SK-N-SH (cell line): Measurements from ENCODE around the gene CFAP69. TPM values are rescaled to one million over a fixed set of nuclear protein-coding genes. Genes with fewer than 3 reads are reported as not detected.

Experiments
- CTCF ChIA-PET: fragments of 300-600, 350-600 bp; formaldehyde crosslinking; extraction: SDS; loops from one replicate; lab custom pipeline; 2021; lab: Yijun Ruan, JAX
- POLR2A ChIA-PET: fragments of 350-600 bp; sonication (Branson Sonifier 250); formaldehyde crosslinking; extraction: SDS; loops from one replicate; lab custom pipeline; 2020; ENCODE audit warnings: antibody characterized with exemption, inconsistent platforms; lab: Yijun Ruan, JAX
- DNase-seq: peaks from one replicate; pipeline ENCODE4 v3.0.0; 2012
- H2AFZ ChIP-seq: fragments of 200-600 bp; sonication (generic); 2 replicates; pipeline ENCODE4 v1.8.1; 2016; ENCODE audit warnings: antibody characterized with exemption, mild to moderate bottlenecking, low read depth
- H3F3A ChIP-seq: fragments of 200-600 bp; sonication (generic); replicated peaks from 2 replicates; pipeline ENCODE3; 2016; ENCODE audit warnings: antibody characterized with exemption, mild to moderate bottlenecking; ENCODE audit not compliant: insufficient read depth
- H3K27ac ChIP-seq, 2 experiments: fragments of 200-500 bp in 1 of 2; fragments of 200-600 bp in 1 of 2; sonication (Bioruptor generic) in 1 of 2; sonication (generic), shearing (Covaris generic) in 1 of 2; 2 replicates each; pipeline versions ENCODE4 v1.5.1 to v1.6.1; 2014 to 2016; ENCODE audit warnings: low read depth in 2 of 2, inconsistent platforms in 1 of 2, low read length in 1 of 2, mild to moderate bottlenecking in 1 of 2, mixed read lengths in 1 of 2
- H3K27me3 ChIP-seq: fragments of 200-600 bp; sonication (generic), shearing (Covaris generic); 2 replicates; pipeline ENCODE4 v1.6.1; 2016; ENCODE audit warnings: mixed run types; ENCODE audit not compliant: insufficient read depth
- H3K36me3 ChIP-seq, 2 experiments: fragments of 200-500 bp in 1 of 2; fragments of 200-600 bp in 1 of 2; sonication (Bioruptor generic) in 1 of 2; sonication (generic) in 1 of 2; replicated peaks in 1 of 2; 2 replicates each; pipeline versions ENCODE3 to v1.5.1; 2014 to 2016; ENCODE audit warnings: low read length in 1 of 2, mild to moderate bottlenecking in 1 of 2; ENCODE audit not compliant: insufficient read depth in 2 of 2, control insufficient read depth in 1 of 2
- H3K4me1 ChIP-seq, 2 experiments: fragments of 200-500 bp in 1 of 2; fragments of 200-600 bp in 1 of 2; sonication (Bioruptor generic) in 1 of 2; sonication (generic), shearing (Covaris generic) in 1 of 2; 2 replicates each; pipeline versions ENCODE4 v1.5.1 to v1.6.1; 2014 to 2016; ENCODE audit warnings: low read depth in 1 of 2, low read length in 1 of 2, mixed run types in 1 of 2; ENCODE audit not compliant: insufficient read depth in 2 of 2, control insufficient read depth in 1 of 2
- H3K4me2 ChIP-seq: fragments of 200-600 bp; sonication (generic), shearing (Covaris generic); 2 replicates; pipeline ENCODE4 v1.6.1; 2017; ENCODE audit warnings: mixed run types
- H3K4me3 ChIP-seq, 2 experiments: fragments of 200-500 bp in 1 of 2; fragments of 200-600 bp in 1 of 2; sonication (Bioruptor generic) in 1 of 2; sonication (generic), shearing (Covaris generic) in 1 of 2; 2 replicates each; pipeline versions ENCODE4 v1.5.1 to v1.8.1; 2014 to 2016; ENCODE audit warnings: low read depth in 2 of 2, inconsistent platforms in 1 of 2, low read length in 1 of 2, mild to moderate bottlenecking in 1 of 2, mixed read lengths in 1 of 2, moderate library complexity in 1 of 2
- H3K79me2 ChIP-seq: fragments of 200-600 bp; sonication (generic); 2 replicates; pipeline ENCODE4 v1.8.1; 2017; ENCODE audit warnings: mild to moderate bottlenecking; ENCODE audit not compliant: insufficient read depth
- H3K9ac ChIP-seq: fragments of 200-600 bp; sonication (generic); 2 replicates; pipeline ENCODE4 v1.6.1; 2017; ENCODE audit warnings: mixed run types
- H3K9me2 ChIP-seq: fragments of 200-600 bp; sonication (generic); 2 replicates; pipeline ENCODE4 v1.6.1; 2017; ENCODE audit warnings: mixed run types
- H3K9me3 ChIP-seq: fragments of 200-600 bp; sonication (generic); 2 replicates; pipeline ENCODE4 v1.6.1; 2017; ENCODE audit warnings: mixed run types, mild to moderate bottlenecking, moderate library complexity
- H4K20me1 ChIP-seq: fragments of 200-600 bp; sonication (generic); 2 replicates; pipeline ENCODE4 v1.6.1; 2017; ENCODE audit warnings: mild to moderate bottlenecking, mixed run types; ENCODE audit not compliant: insufficient read depth
- CHD2 ChIP-seq: fragments of 150-350 bp; IDR thresholded peaks from 2 replicates; pipeline ENCODE4 v1.6.1; 2018; ENCODE audit warnings: low read length; ENCODE audit not compliant: partially characterized antibody
- EP300 ChIP-seq, 2 experiments: IDR thresholded peaks; 2 replicates each; pipeline versions ENCODE4 v1.4.0 to v1.6.1; 2012; ENCODE audit warnings: borderline replicate concordance in 1 of 2, low read depth in 1 of 2, low read length in 1 of 2
- EZH2phosphoT487 ChIP-seq: fragments of 200-600 bp; sonication (generic); IDR thresholded peaks from 2 replicates; pipeline ENCODE4 v1.6.1; 2017; ENCODE audit warnings: low read depth, mixed run types, mild to moderate bottlenecking, antibody characterized with exemption, moderate library complexity, borderline replicate concordance
- FOSL2 ChIP-seq: IDR thresholded peaks from 2 replicates; pipeline ENCODE4 v1.4.0; 2012; ENCODE audit warnings: low read depth, mild to moderate bottlenecking, moderate library complexity, borderline replicate concordance
- GABPA ChIP-seq: IDR thresholded peaks from 2 replicates; pipeline ENCODE4 v1.4.0; 2012; ENCODE audit warnings: low read depth, mild to moderate bottlenecking
- GATA2 ChIP-seq: sonication (generic); formaldehyde crosslinking; IDR thresholded peaks from 2 replicates; pipeline ENCODE4 v1.5.0; 2020; ENCODE audit warnings: mild to moderate bottlenecking, missing genetic modification reagents
- JUND ChIP-seq: IDR thresholded peaks from 2 replicates; pipeline ENCODE4 v1.4.0; 2012
- MAX ChIP-seq: IDR thresholded peaks from 2 replicates; pipeline ENCODE4 v1.4.0; 2012; ENCODE audit warnings: low read depth
- MEF2A ChIP-seq: IDR thresholded peaks from 2 replicates; pipeline ENCODE4 v1.4.0; 2012; ENCODE audit warnings: low read depth, borderline replicate concordance
- MXI1 ChIP-seq: IDR thresholded peaks from 2 replicates; pipeline ENCODE4 v1.6.1; 2012; ENCODE audit warnings: mild to moderate bottlenecking, low read depth, low read length, improper control_type of control experiment
- PBX3 ChIP-seq: IDR thresholded peaks from 2 replicates; pipeline ENCODE4; 2012
- RCOR1 ChIP-seq: fragments of 150-350 bp; IDR thresholded peaks from 2 replicates; pipeline ENCODE4 v1.6.1; 2017; ENCODE audit warnings: antibody characterized with exemption, low read length
- RFX5 ChIP-seq: IDR thresholded peaks from 2 replicates; pipeline ENCODE4 v1.6.1; 2012; ENCODE audit warnings: mild to moderate bottlenecking, improper control_type of control experiment, low read length
- RXRA ChIP-seq: IDR thresholded peaks from 2 replicates; pipeline ENCODE4 v1.4.0; 2012; ENCODE audit warnings: low read depth, mild to moderate bottlenecking, borderline replicate concordance
- SMC3 ChIP-seq: IDR thresholded peaks from 2 replicates; pipeline ENCODE4 v1.6.1; 2012; ENCODE audit warnings: low read depth, low read length, improper control_type of control experiment
- TCF12 ChIP-seq: IDR thresholded peaks from 2 replicates; pipeline ENCODE4 v1.4.0; 2012
- USF1 ChIP-seq: IDR thresholded peaks from 2 replicates; pipeline ENCODE4 v1.4.0; 2012; ENCODE audit warnings: low read depth, borderline replicate concordance
- ZBTB33 ChIP-seq: IDR thresholded peaks from 2 replicates; pipeline ENCODE4 v1.4.0; 2012; ENCODE audit warnings: low read depth, borderline replicate concordance
- WGBS: methylation state at CpG from one replicate; pipeline ENCODE4 v1.1.6; 2017; ENCODE audit warnings: low lambda C conversion rate; 5-methylcytosine and 5-hydroxymethylcytosine counted together
- polyA plus RNA-seq, 3 experiments: library from polyadenylated mRNA; depleted of rRNA; stranded (reverse); fragments of >200 nt; gene quantifications; 2 replicates each; pipeline ENCODE4 v1.2.3, GENCODE V29; 2012
- TF ChIP-seq, protein P1 (sequence below): fragments of 200-600 bp; sonication (generic); IDR thresholded peaks from 2 replicates; pipeline ENCODE4 v1.6.1; 2017; ENCODE audit warnings: antibody characterized with exemption, mild to moderate bottlenecking, moderate library complexity

The CFAP69 gene
- polyA plus RNA-seq, 1 of the 3 experiments (the other 2 are of a cell fraction): 2.3 TPM

- peaks cover 0 to 16% of the 10 kb centered on the region in 2 experiments; a peak in 1 of 4 replicates for H3K4me1 ChIP-seq
- no peaks in the 10 kb centered on the region for H4K20me1 ChIP-seq
- H3K4me3 ChIP-seq: no peak overlapping the region
- H3K9ac ChIP-seq: no peak overlapping the region
- no peaks in the 10 kb centered on the region for H3K27me3 ChIP-seq
- no peak for TF ChIP-seq RCOR1
- TF ChIP-seq CHD2: no peak
- TF ChIP-seq EZH2phosphoT487: no peak
- no peak for TF ChIP-seq GATA2 (CRISPR knock-in tag)
- no peak for TF ChIP-seq SMC3
- no peak for TF ChIP-seq EP300 (IDR thresholded peaks at IDR 0.05; ENCODE audit: borderline replicate concordance in 1 of 2, low read depth in 1 of 2, low read length in 1 of 2)
- no peak for TF ChIP-seq RFX5
- TF ChIP-seq FOSL2: no peak
- TF ChIP-seq MAX: no peak
- no peak for TF ChIP-seq MXI1
- TF ChIP-seq RXRA: no peak
- no peak for TF ChIP-seq MEF2A
- no peak for TF ChIP-seq GABPA
- no peak for TF ChIP-seq ZBTB33
- TF ChIP-seq, protein P1, sequence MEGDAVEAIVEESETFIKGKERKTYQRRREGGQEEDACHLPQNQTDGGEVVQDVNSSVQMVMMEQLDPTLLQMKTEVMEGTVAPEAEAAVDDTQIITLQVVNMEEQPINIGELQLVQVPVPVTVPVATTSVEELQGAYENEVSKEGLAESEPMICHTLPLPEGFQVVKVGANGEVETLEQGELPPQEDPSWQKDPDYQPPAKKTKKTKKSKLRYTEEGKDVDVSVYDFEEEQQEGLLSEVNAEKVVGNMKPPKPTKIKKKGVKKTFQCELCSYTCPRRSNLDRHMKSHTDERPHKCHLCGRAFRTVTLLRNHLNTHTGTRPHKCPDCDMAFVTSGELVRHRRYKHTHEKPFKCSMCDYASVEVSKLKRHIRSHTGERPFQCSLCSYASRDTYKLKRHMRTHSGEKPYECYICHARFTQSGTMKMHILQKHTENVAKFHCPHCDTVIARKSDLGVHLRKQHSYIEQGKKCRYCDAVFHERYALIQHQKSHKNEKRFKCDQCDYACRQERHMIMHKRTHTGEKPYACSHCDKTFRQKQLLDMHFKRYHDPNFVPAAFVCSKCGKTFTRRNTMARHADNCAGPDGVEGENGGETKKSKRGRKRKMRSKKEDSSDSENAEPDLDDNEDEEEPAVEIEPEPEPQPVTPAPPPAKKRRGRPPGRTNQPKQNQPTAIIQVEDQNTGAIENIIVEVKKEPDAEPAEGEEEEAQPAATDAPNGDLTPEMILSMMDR: no peak
- no peak for TF ChIP-seq USF1
- TF ChIP-seq PBX3: no peak
- no peak for TF ChIP-seq JUND
- no peak for TF ChIP-seq TCF12
- H3K36me3 ChIP-seq: no peaks in the 10 kb centered on the region
- no peak for DNase-seq
- WGBS: 55% methylated on average over 3 of the region's 3 CpGs
- no peaks in the 10 kb centered on the region for H3K9me2 ChIP-seq
- H2AFZ ChIP-seq: no peak overlapping the region
- CTCF ChIA-PET: interaction anchor here (1.8 kb wide), 2 partner anchors 11 to 37 kb away, joined by 4 to 6 read pairs; partner anchors contain the start of gene STEAP2
- no peaks in the 10 kb centered on the region for H3K79me2 ChIP-seq
- no peak overlapping the region for H3K4me2 ChIP-seq
- no peaks in the 10 kb centered on the region for H3F3A ChIP-seq
- no peak overlapping the region for H3K27ac ChIP-seq
- no peaks in the 10 kb centered on the region for H3K9me3 ChIP-seq
- POLR2A ChIA-PET: no interaction called here
Measured at GRCh38 chr7:90248706-90249105, 3.7 kb downstream of the CFAP69 start.
